CD4-positive, alpha-beta T cell (primary cell): ENCODE data around the gene ZNF10. TPM values are rescaled to one million over a fixed set of nuclear protein-coding genes. Genes with fewer than 3 reads are reported as not detected.

Experiments used
- ATAC-seq: fragments of 200-7000 bp; cut with Tn5 transposase; one replicate; pipeline ENCODE4 v1.10.0; 2022; ENCODE audit warnings: mild to moderate bottlenecking; ENCODE audit not compliant: poor library complexity
- CTCF ChIA-PET: fragments of 350-600 bp; sonication (Branson Sonifier 250); formaldehyde crosslinking; loops from one replicate; lab custom pipeline; 2021; ENCODE audit warnings: antibody characterized with exemption, inconsistent platforms; lab: Charles Lee
- POLR2A ChIA-PET: fragments of 350-600 bp; sonication (Branson Sonifier 250); formaldehyde crosslinking; loops from one replicate; lab custom pipeline; 2021; ENCODE audit warnings: antibody characterized with exemption, inconsistent platforms; lab: Charles Lee
- DNase-seq, 14 experiments: peaks; one replicate each; pipeline ENCODE4 v3.0.0-alpha.2; 2013 to 2020; ENCODE audit warnings: mixed read lengths in 2 of 14
- H3K27ac ChIP-seq, 2 donors: one replicate each; pipeline versions ENCODE4 v1.5.1 to v1.7.0; 2013; ENCODE audit warnings: low read length in 2 of 2, low read depth in 1 of 2, mild to moderate bottlenecking in 1 of 2
- H3K27me3 ChIP-seq, 2 experiments: 1 replicate in 1 of 2; 2 replicates in 1 of 2; pipeline versions ENCODE4 v1.6.1 to v1.7.0; 2013; ENCODE audit warnings: low read length in 2 of 2, control low read depth in 1 of 2, mild to moderate bottlenecking in 1 of 2, moderate library complexity in 1 of 2; ENCODE audit not compliant: insufficient read depth in 2 of 2, control insufficient read depth in 1 of 2
- H3K36me3 ChIP-seq: one replicate; pipeline ENCODE4 v1.6.1; 2013; ENCODE audit warnings: low read length, control low read depth; ENCODE audit not compliant: insufficient read depth
- H3K4me1 ChIP-seq: one replicate; pipeline ENCODE4 v1.6.1; 2013; ENCODE audit warnings: low read length, control low read depth; ENCODE audit not compliant: insufficient read depth
- H3K4me3 ChIP-seq: one replicate; pipeline ENCODE4 v1.5.1; 2013; ENCODE audit warnings: mild to moderate bottlenecking, low read length, moderate library complexity
- H3K9me3 ChIP-seq, 2 experiments: 1 replicate in 1 of 2; 2 replicates in 1 of 2; pipeline versions ENCODE4 v1.6.1 to v1.7.0; 2013; ENCODE audit warnings: low read length in 2 of 2, mild to moderate bottlenecking in 2 of 2, control low read depth in 1 of 2, moderate library complexity in 1 of 2; ENCODE audit not compliant: control insufficient read depth in 1 of 2, insufficient read depth in 1 of 2
- H3K27ac Mint-ChIP-seq: one replicate; pipeline ENCODE4 v1.8.0; 2020; ENCODE audit warnings: mixed read lengths
- H3K27me3 Mint-ChIP-seq: one replicate; pipeline ENCODE4 v1.8.0; 2021; ENCODE audit warnings: mixed read lengths
- H3K36me3 Mint-ChIP-seq: one replicate; pipeline ENCODE4 v1.8.0; 2021; ENCODE audit warnings: low read depth, mixed read lengths
- H3K4me1 Mint-ChIP-seq: one replicate; pipeline ENCODE4 v1.8.0; 2021; ENCODE audit warnings: low read depth, mixed read lengths
- H3K4me3 Mint-ChIP-seq: one replicate; pipeline ENCODE4 v1.8.0; 2020; ENCODE audit warnings: mild to moderate bottlenecking, mixed read lengths
- H3K9me3 Mint-ChIP-seq: one replicate; pipeline ENCODE4 v1.8.0; 2020; ENCODE audit warnings: mixed read lengths
- CTCF ChIP-seq: fragments of 200-600 bp; IDR thresholded peaks from one replicate; pipeline ENCODE4 v1.8.0; 2022; ENCODE audit warnings: antibody characterized with exemption, mild to moderate bottlenecking
- intact Hi-C, 2 experiments: fragments of 100-400 bp; cut with DNase I in 1 of 2; cut with micrococcal nuclease in 1 of 2; formaldehyde crosslinking; loops; one replicate each; pipeline versions ENCODE4 v1.15.1 to v1.9.0; 2023 to 2025; cut with DNase I, micrococcal nuclease
- total RNA-seq, 174 experiments: library from RNA in 2 of 174; stranded (reverse) in 2 of 174; gene quantifications; one replicate each; pipeline ENCODE4 v1.2.3 and lab custom pipeline; 2021 to 2026

ZNF10 gene
- total RNA-seq, 2 experiments from 2014 or later, result 43.3 to 47.8 TPM

DNA sequence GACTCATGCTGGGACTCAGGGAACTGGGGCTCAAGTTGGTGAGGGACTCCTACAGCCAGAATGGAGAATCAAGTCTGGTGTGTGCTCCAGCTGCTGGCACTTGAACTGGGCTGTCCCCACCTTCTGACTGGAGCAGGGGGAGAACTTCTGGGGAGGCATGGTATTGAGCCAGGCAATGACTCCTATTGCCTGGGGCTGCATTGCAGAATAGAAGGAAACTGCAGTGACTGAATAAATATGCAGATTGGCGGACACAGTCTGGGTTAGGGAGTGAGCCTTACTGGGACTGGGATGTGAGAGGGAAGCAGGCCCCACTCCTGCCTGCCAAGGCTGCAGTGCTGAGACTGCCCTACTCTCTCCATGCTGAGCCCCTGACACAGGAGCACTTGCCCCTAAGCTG is 42.1 kb downstream of the ZNF10 start:
- no peak for ATAC-seq
- Mint-ChIP-seq H3K4me3 (no peak overlapping the region), H3K36me3 (peaks cover 48% of the 10 kb centered on the region), H3K27me3 (no peaks in the 10 kb centered on the region), H3K4me1 (no peaks in the 10 kb centered on the region), H3K9me3 (peaks cover 19% of the 10 kb centered on the region), H3K27ac (no peak overlapping the region)
- no peak for TF ChIP-seq CTCF
- Histone ChIP-seq H3K27ac (no peak overlapping the region), H3K36me3 (no peaks in the 10 kb centered on the region), H3K9me3 (peaks cover 44 to 56% of the 10 kb centered on the region in 2 experiments), H3K4me3 (no peak overlapping the region), H3K27me3 (no peaks in the 10 kb centered on the region), H3K4me1 (no peaks in the 10 kb centered on the region)
- CTCF ChIA-PET, result no interaction called here
- intact Hi-C loops, result no loop called here
- POLR2A ChIA-PET, result no interaction called here
- DNase-seq, result no peak

DNA sequence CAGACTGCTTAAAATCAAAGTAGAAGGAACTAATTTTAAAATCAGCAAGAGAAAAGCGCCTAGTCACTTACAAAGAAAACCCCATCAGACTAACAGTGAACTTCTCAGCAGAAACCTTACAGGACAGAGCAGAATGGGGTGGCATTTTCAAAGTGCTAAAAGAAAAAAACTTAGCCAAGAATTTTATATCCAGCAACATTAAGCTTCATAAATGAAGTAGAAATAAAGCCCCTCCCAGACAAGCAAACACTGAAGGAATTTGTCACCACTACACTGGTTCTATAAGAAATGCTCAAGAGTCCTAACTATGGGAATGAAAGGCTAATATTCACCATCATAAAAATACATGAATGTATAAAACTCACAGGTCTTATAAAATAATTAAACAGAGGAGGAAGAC is 44.5 kb downstream of the ZNF10 start:
- Histone ChIP-seq H3K4me3 (no peak overlapping the region), H3K4me1 (no peaks in the 10 kb centered on the region), H3K27me3 (no peaks in the 10 kb centered on the region), H3K9me3 (peaks cover 47 to 57% of the 10 kb centered on the region in 2 experiments), H3K27ac (no peak overlapping the region), H3K36me3 (no peaks in the 10 kb centered on the region)
- Mint-ChIP-seq H3K27ac (no peak overlapping the region), H3K4me3 (no peak overlapping the region), H3K27me3 (no peaks in the 10 kb centered on the region), H3K36me3 (peaks cover 46% of the 10 kb centered on the region), H3K9me3 (peaks cover 21% of the 10 kb centered on the region), H3K4me1 (no peaks in the 10 kb centered on the region)
- ChIA-PET POLR2A (no interaction called here), CTCF (no interaction called here)
- intact Hi-C loops, result no loop called here
- no peak for TF ChIP-seq CTCF
- ATAC-seq (no peak), DNase-seq (no peak)

- ChIA-PET CTCF (interaction anchor here (0.9 to 1.6 kb wide), 5 partner anchors 11 to 194 kb away, joined by 3 to 9 read pairs (median 6); partner anchors contain the start of genes ZNF10, ZNF26 and ZNF891), POLR2A (interaction anchor here (1.4 to 2.1 kb wide), 4 partner anchors 50 to 195 kb away, joined by 3 to 37 read pairs (median 16); partner anchors contain the start of genes ZNF10, ZNF140, ZNF26 and ZNF891)
- Mint-ChIP-seq H3K36me3 (peaks cover 84% of the 10 kb centered on the region), H3K27me3 (no peaks in the 10 kb centered on the region), H3K4me3 (peak overlapping the region; percentile 62), H3K27ac (no peak overlapping the region), H3K4me1 (peaks cover 34% of the 10 kb centered on the region), H3K9me3 (peaks cover 33% of the 10 kb centered on the region)
- peaks cover 40 to 55% of the 10 kb centered on the region in 2 experiments for H3K9me3 ChIP-seq
- no peak overlapping the region for H3K4me3 ChIP-seq
- no peaks in the 10 kb centered on the region for H3K27me3 ChIP-seq
- H3K27ac ChIP-seq, result no peak overlapping the region
- TF ChIP-seq CTCF, result no peak
- no peak for DNase-seq
- no peak for ATAC-seq
- H3K36me3 ChIP-seq, result peaks cover 32% of the 10 kb centered on the region
- intact Hi-C loops, result loop anchor here (1.0 to 2.0 kb wide), 3 partner anchors 50 to 194 kb away; partner anchors contain the start of genes ZNF10 (in 2 of the 2), ZNF140 (in 2 of the 2), ZNF26 (in 2 of the 2) and ZNF891 (in 2 of the 2)
- H3K4me1 ChIP-seq, result peaks cover 14% of the 10 kb centered on the region
Observed at GRCh38 chr12:133180669-133181068, 50.2 kb downstream of the ZNF10 start.
